NCI-H187 treated with DMSO at 0.1 percent for 48 hours (cell line): ENCODE data around the gene NUDT1.
A peak's percentile ranks its signal among the peaks of the same experiment; 100 is the strongest.

Source experiments
- DNase-seq: peaks from one replicate; lab custom pipeline; 2025; lab: John Stamatoyannopoulos, UW

The NUDT1 gene

GRCh38 chr7:2224934-2225333 is 17.1 kb upstream of the NUDT1 start:
- no peak for DNase-seq

- DNase-seq: no peak
These were observed 16.7 kb upstream of the NUDT1 start for GRCh38 chr7:2225336-2225735.

- no peak for DNase-seq
These were observed 16.2 kb upstream of the NUDT1 start for GRCh38 chr7:2225830-2226229.

GRCh38 chr7:2227699-2228098 is 14.3 kb upstream of the NUDT1 start:
- DNase-seq: no peak

GRCh38 chr7:2228921-2229320 is 13.1 kb upstream of the NUDT1 start:
- no peak for DNase-seq

- no peak for DNase-seq
These were observed 12.6 kb upstream of the NUDT1 start for GRCh38 chr7:2229467-2229866.

GRCh38 chr7:2230226-2230625 is 11.8 kb upstream of the NUDT1 start:
- DNase-seq: no peak

GRCh38 chr7:2230882-2231281 is 11.1 kb upstream of the NUDT1 start:
- DNase-seq: no peak

- no peak for DNase-seq
These were observed 9.8 kb upstream of the NUDT1 start for GRCh38 chr7:2231992-2232765.

- DNase-seq: no peak
These were observed 9.1 kb upstream of the NUDT1 start, which contains the start of gene MAD1L1 for GRCh38 chr7:2232766-2233520. TSS of gene MAD1L1 (minus strand) at chr7:2232945. CDS start at chr7:2230133, 2,812 bp downstream.

GRCh38 chr7:2233926-2234325 is 8.1 kb upstream of the NUDT1 start:
- DNase-seq: no peak

GRCh38 chr7:2237109-2237602 is 4.9 kb upstream of the NUDT1 start:
- DNase-seq: peak; percentile 77

GRCh38 chr7:2239242-2239641 is 2.8 kb upstream of the NUDT1 start:
- DNase-seq: no peak

- DNase-seq: no peak
These were observed 759 bp downstream of the NUDT1 start for GRCh38 chr7:2242541-2243429.

GRCh38 chr7:2243458-2243857 is 1.4 kb downstream of the NUDT1 start:
- no peak for DNase-seq

- DNase-seq: no peak
These were observed 2.5 kb downstream of the NUDT1 start for GRCh38 chr7:2244404-2244995.

GRCh38 chr7:2245883-2246675 is 4.1 kb downstream of the NUDT1 start:
- no peak for DNase-seq

- DNase-seq: no peak
These were observed 5.3 kb downstream of the NUDT1 start for GRCh38 chr7:2247141-2247995.

GRCh38 chr7:2248984-2249694 is 7.1 kb downstream of the NUDT1 start:
- DNase-seq: no peak
